GM12875 (cell line): Measurements from ENCODE around the gene MLXIP.

Experiments used
- H3K4me3 ChIP-seq: one replicate; pipeline ENCODE4 v1.5.1; 2011; ENCODE audit warnings: low read depth, low read length, control low read depth
- CTCF ChIP-seq: IDR thresholded peaks from 2 replicates; pipeline ENCODE4 v1.5.1; 2011; ENCODE audit warnings: low read depth, mild to moderate bottlenecking, control low read depth, inconsistent platforms, low read length, moderate library complexity, borderline replicate concordance; ENCODE audit not compliant: insufficient read depth

MLXIP gene

GRCh38 chr12:122078141-122079032 is at the start of gene MLXIP:
Gene MLXIP, plus strand, starts transcription at chr12:122078756. Its CDS starts 98 bp downstream, at chr12:122078854.
- H3K4me3 ChIP-seq: peak within 1 kb of the TSS; percentile 65
- TF ChIP-seq CTCF: no peak

GRCh38 chr12:122028905-122029560 is 49.5 kb upstream of the MLXIP start:
- H3K4me3 ChIP-seq: peak overlapping the region; percentile 19
- TF ChIP-seq CTCF: peak; percentile 43; the same call in 1 of the 2 replicates

- TF ChIP-seq CTCF: no peak
- H3K4me3 ChIP-seq: peak overlapping the region; percentile 15
Observed at GRCh38 chr12:122029620-122030423, 48.7 kb upstream of the MLXIP start.

- H3K4me3 ChIP-seq: no peak overlapping the region
- no peak for TF ChIP-seq CTCF
Observed at GRCh38 chr12:122030424-122031035, 48.0 kb upstream of the MLXIP start.

GRCh38 chr12:122031342-122032216 is 47.0 kb upstream of the MLXIP start:
- TF ChIP-seq CTCF: peak; percentile 88

GRCh38 chr12:122032580-122032979 is 46.0 kb upstream of the MLXIP start:
- TF ChIP-seq CTCF: no peak
- H3K4me3 ChIP-seq: no peak overlapping the region

More at GRCh38 chr12:122031342-122032216, 47.0 kb upstream of the MLXIP start:
- H3K4me3 ChIP-seq: no peak overlapping the region
